HG02970 (cell line): ENCODE measurements around the gene EEF2K.

Source experiments
- ATAC-seq: cut with Tn5 transposase; IDR thresholded peaks from one replicate; pipeline ENCODE4 v1.9.1; 2021; ENCODE audit warnings: mild to moderate bottlenecking, moderate library complexity, moderate number of reproducible peaks; ENCODE audit not compliant: unreplicated experiment, low FRiP score

The EEF2K gene

DNA sequence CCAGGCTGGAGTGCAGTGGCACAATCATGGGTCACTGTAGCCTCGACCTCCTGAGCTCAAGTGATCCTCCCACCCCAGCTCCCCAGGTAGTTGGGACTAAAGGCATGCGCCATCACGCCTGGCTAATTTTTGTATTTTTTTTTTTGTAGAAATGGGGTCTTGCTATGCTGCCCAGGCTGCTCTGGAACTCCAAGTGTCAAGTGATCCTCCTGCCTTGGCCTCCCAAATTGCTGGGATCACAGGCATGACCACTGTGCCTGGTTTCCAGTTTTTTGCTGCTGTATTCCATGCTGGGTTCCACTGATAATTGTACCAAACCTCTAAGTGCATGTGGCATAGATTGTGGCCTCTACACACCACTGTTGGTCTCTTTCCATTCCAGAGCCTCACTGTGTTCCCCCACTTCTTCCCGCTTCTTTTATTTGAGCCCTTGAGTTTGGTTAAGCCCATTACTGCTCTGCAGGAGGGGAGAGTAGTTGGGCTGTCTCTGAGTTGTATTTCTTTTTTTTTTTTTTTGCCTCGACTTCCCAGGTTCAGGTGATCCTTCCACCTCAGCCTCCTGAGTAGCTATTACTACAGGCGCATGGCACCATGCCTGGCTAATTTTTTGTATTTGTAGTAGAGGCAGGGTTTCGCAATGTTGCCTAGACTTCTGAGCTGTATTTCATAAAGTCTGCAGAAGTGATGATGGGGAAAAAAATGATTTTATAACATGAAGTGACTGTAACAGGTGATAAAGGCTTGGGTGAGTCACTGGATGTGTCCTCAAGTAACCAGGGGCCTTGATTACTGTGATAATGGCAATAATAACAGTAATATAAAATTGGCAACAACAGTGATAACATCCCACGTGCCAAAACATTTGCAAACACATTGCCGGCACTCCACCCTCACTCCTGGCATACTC lies 30.0 kb downstream of the EEF2K start:
- ATAC-seq = no peak

DNA sequence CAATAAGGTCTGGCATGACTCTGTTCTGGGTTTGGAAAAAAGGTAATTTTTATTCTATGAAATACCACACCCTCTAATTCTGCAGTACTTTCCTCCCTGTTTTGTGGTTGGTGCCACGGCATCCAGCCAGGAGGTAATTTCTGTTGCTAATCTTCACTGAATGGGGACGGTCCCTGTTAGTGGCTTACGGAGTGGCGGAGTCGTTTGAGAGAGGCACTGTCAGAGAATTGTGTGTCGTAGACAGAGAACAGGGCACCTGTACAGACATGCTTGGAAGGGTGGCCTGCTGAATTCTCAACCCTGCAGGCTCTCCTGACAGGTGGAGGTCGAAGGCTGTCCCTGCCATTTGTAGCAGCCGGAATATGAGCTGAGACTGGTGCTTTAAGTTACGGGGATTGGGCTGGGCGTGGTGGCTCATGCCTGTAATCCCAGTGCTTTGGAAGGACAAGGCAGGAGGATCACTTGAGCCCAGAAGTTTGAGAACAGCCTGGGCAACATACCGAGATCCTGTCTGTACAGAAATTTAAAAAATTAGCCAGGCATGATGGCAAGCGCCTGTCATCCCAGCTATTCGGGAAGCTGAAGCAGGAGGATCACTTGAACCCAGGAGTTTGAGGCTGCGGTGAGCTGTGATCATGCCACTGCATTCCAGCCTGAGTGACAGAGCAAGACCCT lies 33.2 kb downstream of the EEF2K start:
- ATAC-seq = no peak

DNA sequence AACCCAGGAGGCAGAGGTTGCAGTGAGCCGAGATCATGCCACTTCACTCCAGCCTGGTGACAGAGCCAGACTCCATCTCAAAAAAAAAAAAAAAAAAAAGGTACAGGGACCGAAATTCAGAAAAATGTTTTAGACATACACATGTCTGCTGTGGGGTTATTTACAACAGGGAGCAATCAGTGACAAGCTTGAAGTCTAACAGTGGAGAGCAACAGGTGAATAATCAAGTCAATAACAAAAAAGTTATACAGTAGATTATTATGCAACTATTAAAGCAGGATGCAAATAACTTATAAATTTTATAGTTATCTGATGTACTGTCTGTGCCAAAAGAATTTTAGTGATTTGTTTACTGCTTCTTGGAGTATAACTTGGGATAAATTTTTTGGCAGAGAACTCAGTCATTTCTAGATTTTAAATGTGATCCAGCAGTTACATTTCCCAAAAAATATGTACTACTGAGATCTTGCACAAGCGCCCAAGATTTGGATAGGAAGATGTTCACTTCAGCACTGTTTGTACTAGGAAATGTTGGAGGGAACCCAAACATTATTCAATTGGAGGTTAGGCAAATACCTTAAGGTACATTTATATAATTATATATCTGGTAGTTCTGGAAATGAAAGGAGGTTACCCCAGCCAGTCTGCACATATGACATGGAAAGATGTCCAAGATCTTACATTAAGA lies 34.1 kb downstream of the EEF2K start:
- no peak for ATAC-seq

DNA sequence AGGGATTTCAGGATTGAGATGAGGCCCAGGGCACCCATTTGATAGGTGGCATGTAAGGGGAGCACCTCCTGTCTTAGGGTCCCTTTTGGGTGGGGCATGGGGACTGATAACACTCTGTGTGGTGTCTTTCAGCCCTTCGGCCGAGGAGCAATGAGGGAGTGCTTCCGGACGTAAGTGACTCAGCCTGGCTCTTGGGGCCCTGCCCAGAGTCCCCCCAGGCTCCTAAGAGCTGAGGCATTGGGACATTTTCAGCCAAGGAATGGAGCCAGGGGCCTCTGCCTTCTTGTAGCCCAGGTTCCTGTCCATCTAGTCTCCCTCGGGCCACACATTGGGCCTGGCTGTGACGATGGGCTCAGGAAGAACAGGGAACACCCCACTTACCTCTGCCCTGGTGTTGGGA lies 44.4 kb downstream of the EEF2K start:
- no peak for ATAC-seq

DNA sequence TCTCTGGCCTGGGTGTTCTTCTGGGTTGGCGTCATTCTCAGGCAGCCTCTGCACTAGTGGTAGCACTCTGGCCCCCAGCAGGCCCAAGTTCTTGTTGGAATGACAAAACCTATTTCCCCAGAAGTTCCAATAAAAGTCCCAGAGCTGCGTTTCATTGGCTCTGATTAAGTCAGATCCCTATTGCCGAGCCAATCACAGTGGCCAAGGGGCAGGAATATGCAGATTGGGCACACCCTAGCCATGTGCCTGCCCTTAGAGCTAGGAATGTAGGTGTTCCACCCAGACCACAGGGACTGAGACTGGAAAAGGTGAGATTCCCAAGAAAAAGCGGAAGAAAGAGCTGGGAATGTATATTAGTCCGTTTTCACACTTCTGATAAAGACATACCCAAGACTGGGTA lies 46.2 kb downstream of the EEF2K start:
- ATAC-seq = no peak

DNA sequence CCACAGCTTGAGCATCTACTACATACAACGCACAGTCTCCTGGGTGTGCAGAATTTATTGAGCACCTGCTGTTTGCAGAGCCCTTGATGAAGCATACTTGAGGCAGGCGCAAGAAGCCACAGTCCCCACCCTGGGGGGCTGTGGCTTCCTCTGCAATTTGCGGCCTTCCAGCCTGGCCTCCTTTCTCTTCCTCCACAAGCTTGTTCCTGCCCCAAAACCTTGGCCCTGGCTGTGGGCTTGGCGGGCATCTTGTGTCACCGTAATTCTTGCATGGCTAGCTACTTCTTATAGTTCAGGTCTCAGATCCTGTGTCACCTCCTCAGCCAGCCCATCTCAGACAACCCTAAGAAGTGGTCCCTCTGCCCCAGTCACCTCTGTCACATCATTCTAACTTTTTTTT lies 47.2 kb downstream of the EEF2K start:
- ATAC-seq = no peak

DNA sequence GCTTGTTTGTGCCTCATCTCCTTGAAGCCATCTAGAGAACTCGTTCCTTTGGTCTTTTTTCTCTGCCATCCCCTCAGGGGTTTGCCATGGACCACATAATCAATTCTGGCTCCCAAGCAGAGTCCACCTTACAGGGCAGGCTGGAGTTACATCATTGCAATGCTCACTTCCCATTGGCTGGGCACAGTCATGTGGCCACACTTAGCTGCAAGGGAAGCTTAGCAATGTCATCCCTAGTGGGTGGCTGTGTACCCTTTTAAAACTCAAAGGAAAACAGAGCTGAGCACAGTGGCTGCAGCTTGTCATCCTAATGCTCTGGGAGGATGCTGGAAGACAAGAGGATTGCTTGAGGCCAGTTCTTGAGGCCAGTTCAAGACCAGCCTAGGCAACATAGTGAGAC lies 49.3 kb downstream of the EEF2K start:
- no peak for ATAC-seq

DNA sequence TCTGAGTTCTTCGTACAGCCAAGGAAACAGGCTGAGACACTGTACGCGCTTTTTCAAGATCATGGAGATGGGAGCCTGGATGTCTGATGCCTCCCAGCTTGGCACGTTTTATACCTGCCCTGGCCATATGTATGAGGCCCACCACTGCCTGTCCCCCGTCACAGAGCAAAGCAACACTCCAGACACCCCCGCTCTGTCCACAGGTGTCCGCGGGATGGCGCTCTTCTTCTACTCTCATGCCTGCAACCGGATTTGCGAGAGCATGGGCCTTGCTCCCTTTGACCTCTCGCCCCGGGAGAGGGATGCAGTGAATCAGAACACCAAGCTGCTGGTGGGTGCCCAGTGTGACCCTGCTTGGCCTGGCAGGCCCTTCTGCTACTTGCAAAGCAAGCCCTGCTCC lies 51.4 kb downstream of the EEF2K start:
- no peak for ATAC-seq

DNA sequence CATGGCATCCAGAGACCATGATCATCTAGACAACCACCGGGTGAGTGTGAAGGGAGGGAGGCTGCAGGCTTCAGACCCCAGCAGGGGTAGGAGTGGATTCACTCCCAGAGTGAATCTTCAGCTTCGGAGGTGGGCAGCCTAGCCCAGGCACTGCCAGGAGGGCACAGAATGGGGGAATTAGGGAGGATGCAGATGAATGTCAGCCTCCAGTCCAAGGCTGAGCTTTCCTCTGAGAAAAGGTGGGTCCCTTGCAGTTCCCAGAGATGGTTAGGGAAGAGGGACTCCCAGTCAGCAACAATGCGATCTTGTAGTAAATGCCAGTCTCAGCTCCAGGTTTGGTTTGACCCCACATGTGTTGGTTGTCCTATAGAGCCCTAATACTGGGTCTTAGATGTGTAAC lies 54.4 kb downstream of the EEF2K start:
- ATAC-seq = no peak

DNA sequence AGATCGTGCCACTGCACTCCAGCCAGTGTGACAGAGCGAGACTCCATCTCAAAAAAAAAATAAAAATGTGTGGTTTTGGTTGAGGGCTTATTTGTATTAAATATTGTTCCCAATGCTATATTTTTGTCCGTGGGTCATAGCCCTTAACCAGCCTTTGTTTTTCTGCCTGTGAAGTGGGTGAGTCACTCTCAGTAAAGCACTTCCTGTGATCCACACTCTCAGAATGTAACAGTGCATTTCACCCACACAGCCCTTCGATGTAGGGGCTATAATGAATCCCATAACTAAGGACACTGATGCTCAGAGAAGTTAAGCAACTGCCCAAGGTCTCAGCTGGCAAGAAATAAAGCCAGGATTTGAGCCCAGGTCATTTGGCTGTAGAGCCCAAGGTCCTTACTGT lies 56.4 kb downstream of the EEF2K start:
- ATAC-seq = no peak

DNA sequence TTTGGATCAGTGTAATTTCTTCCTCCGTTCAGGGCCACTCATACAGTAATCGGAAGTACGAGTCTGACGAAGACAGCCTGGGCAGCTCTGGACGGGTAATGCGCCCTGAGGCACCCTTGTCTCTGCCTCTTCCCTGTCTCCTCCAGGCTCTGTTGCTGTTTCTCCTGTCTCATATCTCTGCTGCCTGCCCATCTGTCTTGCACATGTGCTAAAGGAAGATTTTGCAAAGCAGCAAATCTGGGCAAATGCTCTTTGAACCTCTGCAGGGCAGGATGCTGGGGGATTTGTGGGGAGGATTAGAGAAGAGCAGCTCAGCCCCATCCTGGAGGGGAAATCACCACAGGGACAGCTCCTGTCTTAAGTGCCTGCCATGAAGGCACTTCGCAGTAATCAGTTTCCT lies 58.7 kb downstream of the EEF2K start:
- ATAC-seq = no peak

DNA sequence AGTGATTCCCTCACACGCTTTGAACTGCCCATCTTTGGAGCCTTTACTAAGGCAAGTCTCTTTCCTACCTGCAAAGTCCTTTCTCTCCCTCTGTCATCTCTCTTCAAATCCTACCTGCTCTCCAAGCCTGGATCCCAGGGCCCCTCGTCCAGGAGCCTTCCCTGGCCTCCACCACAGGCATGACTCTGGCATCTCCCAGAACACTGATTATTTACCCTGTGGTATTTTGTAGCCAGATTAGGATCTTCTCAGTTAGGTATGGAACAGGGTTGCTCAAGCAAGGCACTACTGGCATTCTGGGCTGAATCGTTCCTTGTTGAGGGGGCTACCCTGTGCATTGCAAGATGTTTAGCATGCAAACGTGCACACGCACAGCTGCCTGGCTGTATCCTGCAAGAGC lies 59.3 kb downstream of the EEF2K start:
- ATAC-seq = no peak

DNA sequence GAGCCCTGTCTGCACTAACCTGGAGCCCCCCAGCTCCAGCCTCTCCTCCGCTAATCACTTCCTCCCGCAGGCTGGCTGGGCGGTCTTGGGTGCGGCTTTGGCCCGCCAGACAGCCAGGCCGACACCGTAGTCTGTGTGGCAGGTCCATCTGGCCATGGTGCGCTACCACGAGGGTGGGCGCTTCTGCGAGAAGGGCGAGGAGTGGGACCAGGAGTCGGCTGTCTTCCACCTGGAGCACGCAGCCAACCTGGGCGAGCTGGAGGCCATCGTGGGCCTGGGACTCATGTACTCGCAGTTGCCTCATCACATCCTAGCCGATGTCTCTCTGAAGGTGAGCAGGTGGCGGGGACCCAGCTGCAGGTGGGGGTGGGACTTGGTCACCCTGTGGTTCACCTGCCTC lies 60.5 kb downstream of the EEF2K start:
- no peak for ATAC-seq

DNA sequence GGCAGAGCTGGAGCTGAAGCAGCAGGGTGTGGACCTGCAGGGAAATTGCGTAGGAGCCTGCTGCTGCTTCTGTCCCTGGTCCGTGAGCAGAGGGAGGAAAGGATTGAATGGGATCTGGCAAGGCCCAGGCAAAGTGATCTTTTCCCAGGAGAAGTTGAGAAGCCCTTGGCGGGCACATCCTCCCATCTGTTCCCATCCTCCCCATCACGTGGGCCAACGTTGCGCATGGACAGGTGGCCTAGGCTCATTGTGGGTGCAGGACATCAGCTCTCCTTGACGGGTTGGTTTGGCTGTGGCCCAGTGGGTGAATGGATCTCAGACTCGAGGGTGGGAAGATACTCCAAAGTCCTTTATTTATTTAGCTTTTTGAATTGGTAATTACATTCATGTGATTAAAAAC lies 61.7 kb downstream of the EEF2K start:
- no peak for ATAC-seq

DNA sequence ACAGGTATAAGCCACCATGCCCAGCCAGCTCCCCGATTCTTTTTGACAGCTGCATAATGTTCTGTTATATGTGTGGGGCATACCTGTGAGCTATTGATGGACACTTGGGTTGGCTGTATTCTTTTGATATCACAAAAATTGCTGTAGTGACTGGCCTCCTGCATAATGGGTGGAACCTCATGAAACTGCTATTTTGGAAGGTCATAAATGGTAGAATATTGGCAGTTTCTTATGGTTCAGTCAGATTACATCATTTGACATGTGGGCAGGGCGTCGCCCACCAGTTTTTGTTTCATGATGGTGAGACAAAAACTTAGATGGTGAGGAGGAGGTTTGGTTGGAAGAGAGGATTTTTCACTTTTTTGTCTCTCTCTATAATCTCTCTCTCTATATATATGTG lies 64.4 kb downstream of the EEF2K start:
- ATAC-seq = no peak

DNA sequence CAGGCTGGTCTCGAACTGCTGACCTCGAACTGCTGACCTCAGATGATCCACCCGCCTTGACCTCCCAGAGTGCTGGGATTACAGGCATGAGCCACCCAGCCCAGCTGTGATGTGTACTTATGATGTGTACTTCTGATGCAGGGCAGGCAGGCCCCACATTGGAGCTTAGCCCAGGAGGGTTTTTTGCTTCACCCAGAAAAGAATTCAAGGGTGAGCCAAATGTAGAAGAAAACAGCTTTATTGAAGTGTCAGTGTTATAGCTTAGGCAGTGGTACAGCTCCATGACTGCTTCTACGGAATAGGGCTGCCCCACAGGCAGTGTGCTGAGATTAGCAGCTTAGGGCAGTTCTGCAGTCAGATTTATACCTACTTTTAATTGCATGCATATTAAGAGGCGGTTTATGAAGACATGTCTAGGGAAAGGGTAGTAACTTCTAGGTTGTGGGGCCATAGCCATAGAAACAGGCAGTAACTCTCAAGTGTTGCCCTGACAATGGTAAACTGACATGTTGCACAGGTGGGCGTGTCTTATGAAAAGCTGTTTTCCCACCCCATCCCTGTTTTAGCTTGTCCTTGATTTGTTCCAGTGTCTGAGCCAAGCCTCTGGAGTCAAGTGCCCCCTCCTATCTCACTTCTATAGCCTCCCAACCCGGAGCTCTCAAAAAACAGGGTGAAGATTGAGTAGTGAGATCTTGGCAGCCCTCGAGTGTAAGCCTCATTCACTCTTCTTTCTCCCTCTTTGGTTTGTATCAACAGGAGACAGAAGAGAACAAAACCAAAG lies 67.0 kb downstream of the EEF2K start:
- no peak for ATAC-seq

DNA sequence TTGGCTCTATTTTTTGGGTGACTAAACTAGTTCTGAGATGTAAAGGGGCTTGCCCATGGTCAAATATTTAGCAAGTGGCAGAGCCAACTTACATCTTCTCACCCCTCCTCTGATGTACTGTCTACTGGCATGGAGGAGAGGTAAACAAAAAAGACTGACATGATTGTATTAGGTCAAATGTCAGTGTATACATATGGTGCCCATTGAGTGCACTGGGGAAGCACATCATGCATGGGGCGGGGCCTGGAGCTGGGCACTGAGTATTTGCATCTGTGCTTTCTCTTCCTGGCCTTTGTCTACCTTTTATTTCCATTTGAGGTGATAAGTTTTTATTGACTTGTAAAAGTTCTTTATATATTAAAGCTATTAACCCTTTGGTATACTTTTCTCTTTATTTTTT lies 68.8 kb downstream of the EEF2K start:
- ATAC-seq = no peak

DNA sequence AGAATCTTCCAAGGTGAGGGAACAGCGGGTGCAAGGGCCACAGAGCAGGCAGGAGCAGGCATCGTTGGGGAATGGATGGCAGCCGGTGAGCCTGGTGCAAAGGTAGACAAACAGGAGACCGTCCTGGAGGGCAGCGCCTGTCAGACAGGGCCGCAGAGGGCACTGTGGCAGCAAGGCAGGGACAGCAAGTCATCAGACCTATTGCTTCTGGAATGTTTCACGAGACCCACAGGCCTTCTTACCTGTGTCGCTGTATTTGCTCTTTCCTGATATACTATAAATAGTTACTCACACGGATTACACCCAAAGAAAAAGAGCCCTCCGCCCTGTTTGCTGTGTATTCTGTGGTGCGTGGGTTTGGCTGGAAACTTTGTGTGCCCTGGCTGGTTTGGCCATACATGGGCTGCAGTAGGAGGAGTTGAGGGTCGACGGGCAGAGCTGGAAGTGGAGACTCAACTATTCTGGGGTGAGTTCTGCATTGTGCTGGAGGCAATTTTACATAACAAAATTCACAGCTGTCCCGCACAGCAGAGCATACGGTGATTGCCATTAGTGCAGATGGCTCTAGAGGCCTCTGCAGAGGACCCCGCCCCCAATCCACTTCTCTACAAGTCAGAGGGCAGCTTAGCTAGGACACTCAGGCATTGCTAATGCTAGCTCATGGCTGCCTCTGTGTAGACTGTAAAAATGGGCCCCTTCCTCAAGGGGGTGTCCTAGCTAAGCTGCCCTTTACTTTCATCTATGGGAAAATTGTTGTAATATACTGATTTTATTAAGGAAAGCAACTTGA lies 72.6 kb downstream of the EEF2K start:
- no peak for ATAC-seq

DNA sequence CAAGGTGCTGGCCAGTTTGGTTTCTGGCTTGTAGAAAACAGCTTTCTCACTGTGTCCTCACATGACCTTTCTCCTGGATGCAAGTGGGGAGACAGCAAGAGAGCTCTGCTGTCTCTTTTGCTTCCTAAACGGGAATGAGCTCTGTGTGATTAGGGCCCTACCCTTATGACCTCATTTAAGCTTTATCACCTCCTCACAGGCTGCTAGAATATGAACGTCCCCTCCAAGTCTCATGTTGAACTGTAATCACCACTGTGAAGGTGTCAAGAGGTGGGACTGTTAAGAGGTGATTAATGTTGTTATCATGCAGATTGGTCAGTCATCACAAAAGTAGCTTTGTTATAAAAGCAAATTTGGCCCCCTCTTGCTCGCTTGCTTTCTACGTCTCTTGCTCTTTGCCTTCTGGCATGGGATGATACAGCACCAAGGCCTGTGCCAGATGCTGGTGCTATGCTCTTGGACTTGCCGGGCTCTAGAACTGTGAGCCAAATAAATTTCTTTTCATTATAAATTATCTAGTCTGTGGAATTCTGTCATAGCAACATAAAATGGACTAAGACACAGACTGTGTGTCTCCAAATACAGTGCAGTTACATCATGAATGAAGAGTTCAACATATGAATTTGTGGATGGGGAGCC lies 76.3 kb downstream of the EEF2K start:
- ATAC-seq = no peak
